HepG2 (cell line): ENCODE measurements around the gene ADGRF1. TPM values are rescaled to one million over a fixed set of nuclear protein-coding genes. Genes with fewer than 3 reads are reported as not detected.

Experiments used
- ARID3A ChIP-seq: IDR thresholded peaks from 2 replicates; pipeline ENCODE4 v1.6.1; 2012; ENCODE audit warnings: low read depth, low read length, improper control_type of control experiment
- BORCS8-MEF2B ChIP-seq: sonication (generic); formaldehyde crosslinking; IDR thresholded peaks from 2 replicates; pipeline ENCODE4 v1.8.0; 2022; ENCODE audit warnings: mild to moderate bottlenecking, missing genetic modification reagents
- CHD4 ChIP-seq: fragments of 200-600 bp; sonication (generic); IDR thresholded peaks from 2 replicates; pipeline ENCODE4 v1.7.0; 2017; ENCODE audit warnings: mild to moderate bottlenecking, low read length, borderline replicate concordance
- FOXC1 ChIP-seq: sonication (generic); formaldehyde crosslinking; IDR thresholded peaks from 2 replicates; pipeline ENCODE4 v1.8.0; 2022; ENCODE audit warnings: mild to moderate bottlenecking, missing genetic modification reagents, borderline replicate concordance
- GABPB1 ChIP-seq: IDR thresholded peaks from 2 replicates; pipeline ENCODE4 v1.6.1; 2016; ENCODE audit warnings: mild to moderate bottlenecking, missing genetic modification reagents, moderate library complexity, missing compliant biosample characterization
- GATAD2A ChIP-seq: IDR thresholded peaks from 2 replicates; pipeline ENCODE4 v1.6.1; 2016
- JUN ChIP-seq: sonication (generic); formaldehyde crosslinking; IDR thresholded peaks from 2 replicates; pipeline ENCODE4 v1.4.0; 2020; ENCODE audit warnings: mild to moderate bottlenecking, missing genetic modification reagents
- JUND ChIP-seq: sonication (generic); formaldehyde crosslinking; IDR thresholded peaks from 2 replicates; pipeline ENCODE4 v1.8.0; 2022; ENCODE audit warnings: mild to moderate bottlenecking, missing genetic modification reagents
- KDM4B ChIP-seq: sonication (generic); formaldehyde crosslinking; IDR thresholded peaks from 2 replicates; pipeline ENCODE4 v1.4.0; 2020; ENCODE audit warnings: missing genetic modification reagents
- KLF11 ChIP-seq: IDR thresholded peaks from 2 replicates; pipeline ENCODE4 v1.6.1; 2016; ENCODE audit warnings: missing compliant biosample characterization
- LRRFIP1 ChIP-seq: sonication (generic); formaldehyde crosslinking; conservative IDR thresholded peaks from 2 replicates; pipeline ENCODE4 v1.4.0; 2020; ENCODE audit warnings: missing genetic modification reagents
- MYC ChIP-seq: sonication (generic); formaldehyde crosslinking; IDR thresholded peaks from 2 replicates; pipeline ENCODE4 v1.9.0; 2021; ENCODE audit warnings: missing genetic modification reagents, borderline replicate concordance
- NR2F6 ChIP-seq, 2 experiments: IDR thresholded peaks; 2 replicates each; pipeline ENCODE4 v1.6.1; 2016; ENCODE audit warnings: antibody characterized with exemption in 1 of 2, mild to moderate bottlenecking in 1 of 2
- NR3C1 ChIP-seq: sonication (generic); formaldehyde crosslinking; IDR thresholded peaks from 2 replicates; pipeline ENCODE4 v1.4.0; 2020; ENCODE audit warnings: missing genetic modification reagents
- PHF21A ChIP-seq: sonication (generic); formaldehyde crosslinking; IDR thresholded peaks from 2 replicates; pipeline ENCODE4 v1.5.0; 2020; ENCODE audit warnings: mild to moderate bottlenecking, missing genetic modification reagents
- RARA ChIP-seq: IDR thresholded peaks from 2 replicates; pipeline ENCODE4 v1.6.1; 2016; ENCODE audit warnings: missing genetic modification reagents, missing compliant biosample characterization
- SMAD9 ChIP-seq: sonication (generic); formaldehyde crosslinking; IDR thresholded peaks from 2 replicates; pipeline ENCODE4 v1.5.1; 2020; ENCODE audit warnings: mild to moderate bottlenecking, missing genetic modification reagents
- TOPORS ChIP-seq: sonication (generic); formaldehyde crosslinking; IDR thresholded peaks from 2 replicates; pipeline ENCODE4 v1.8.0; 2023; ENCODE audit warnings: mild to moderate bottlenecking, missing genetic modification reagents
- U2AF1 ChIP-seq: fragments of 200-400 bp; formaldehyde crosslinking; optimal IDR thresholded peaks from 2 replicates; pipeline ENCODE3; 2017; ENCODE audit warnings: mild to moderate bottlenecking, low read depth, low read length
- ZMYM2 ChIP-seq: sonication (generic); formaldehyde crosslinking; IDR thresholded peaks from 2 replicates; pipeline ENCODE4 v1.8.0; 2022; ENCODE audit warnings: mild to moderate bottlenecking, missing genetic modification reagents
- ZNF264 ChIP-seq: sonication (generic); formaldehyde crosslinking; IDR thresholded peaks from 2 replicates; pipeline ENCODE4 v1.4.0; 2020; ENCODE audit warnings: missing genetic modification reagents
- ZNF484 ChIP-seq: sonication (generic); formaldehyde crosslinking; IDR thresholded peaks from 2 replicates; pipeline ENCODE4 v1.5.1; 2020; ENCODE audit warnings: mild to moderate bottlenecking, low read depth, missing genetic modification reagents, borderline replicate concordance
- ZNF605 ChIP-seq: sonication (generic); formaldehyde crosslinking; IDR thresholded peaks from 2 replicates; pipeline ENCODE4 v1.8.0; 2022; ENCODE audit warnings: mild to moderate bottlenecking, missing genetic modification reagents
- ZNF639 ChIP-seq: conservative IDR thresholded peaks from 2 replicates; pipeline ENCODE4 v1.6.1; 2018; ENCODE audit warnings: missing genetic modification reagents
- ZNF775 ChIP-seq: sonication (generic); formaldehyde crosslinking; IDR thresholded peaks from 2 replicates; pipeline ENCODE4 v1.4.0; 2020; ENCODE audit warnings: missing genetic modification reagents, mild to moderate bottlenecking, moderate library complexity, borderline replicate concordance
- ZZZ3 ChIP-seq: sonication (generic); formaldehyde crosslinking; IDR thresholded peaks from 2 replicates; pipeline ENCODE4 v1.4.0; 2020; ENCODE audit warnings: missing genetic modification reagents, mild to moderate bottlenecking, borderline replicate concordance
- polyA plus RNA-seq, 8 experiments: library from polyadenylated mRNA; depleted of rRNA in 3 of 8; stranded (reverse) in 7 of 8; unstranded in 1 of 8; fragments of >200 nt; fragmentation: Illumina TruSeq in 4 of 8; extraction: Trizol in 4 of 8; gene quantifications; 2 replicates each; pipeline versions ENCODE4 v1.2.1 to v1.2.3, GENCODE V29; 2011 to 2016; ENCODE audit warnings: low read depth in 4 of 8, missing spikeins in 1 of 8, mixed read lengths in 1 of 8; ENCODE audit not compliant: insufficient read depth in 1 of 8
- total RNA-seq, 5 experiments: library from RNA; depleted of rRNA; stranded (reverse); fragments of >200 nt; fragmentation: Illumina TruSeq; extraction: Trizol; gene quantifications; 2 replicates each; pipeline ENCODE4 v1.2.3, GENCODE V29; 2016; ENCODE audit warnings: low read depth in 1 of 5

Gene ADGRF1
- total and polyA plus RNA-seq, 2 of the 13 experiments (the other 11 are each of a cell fraction or from before 2014, with no cell fraction given) = not detected

DNA sequence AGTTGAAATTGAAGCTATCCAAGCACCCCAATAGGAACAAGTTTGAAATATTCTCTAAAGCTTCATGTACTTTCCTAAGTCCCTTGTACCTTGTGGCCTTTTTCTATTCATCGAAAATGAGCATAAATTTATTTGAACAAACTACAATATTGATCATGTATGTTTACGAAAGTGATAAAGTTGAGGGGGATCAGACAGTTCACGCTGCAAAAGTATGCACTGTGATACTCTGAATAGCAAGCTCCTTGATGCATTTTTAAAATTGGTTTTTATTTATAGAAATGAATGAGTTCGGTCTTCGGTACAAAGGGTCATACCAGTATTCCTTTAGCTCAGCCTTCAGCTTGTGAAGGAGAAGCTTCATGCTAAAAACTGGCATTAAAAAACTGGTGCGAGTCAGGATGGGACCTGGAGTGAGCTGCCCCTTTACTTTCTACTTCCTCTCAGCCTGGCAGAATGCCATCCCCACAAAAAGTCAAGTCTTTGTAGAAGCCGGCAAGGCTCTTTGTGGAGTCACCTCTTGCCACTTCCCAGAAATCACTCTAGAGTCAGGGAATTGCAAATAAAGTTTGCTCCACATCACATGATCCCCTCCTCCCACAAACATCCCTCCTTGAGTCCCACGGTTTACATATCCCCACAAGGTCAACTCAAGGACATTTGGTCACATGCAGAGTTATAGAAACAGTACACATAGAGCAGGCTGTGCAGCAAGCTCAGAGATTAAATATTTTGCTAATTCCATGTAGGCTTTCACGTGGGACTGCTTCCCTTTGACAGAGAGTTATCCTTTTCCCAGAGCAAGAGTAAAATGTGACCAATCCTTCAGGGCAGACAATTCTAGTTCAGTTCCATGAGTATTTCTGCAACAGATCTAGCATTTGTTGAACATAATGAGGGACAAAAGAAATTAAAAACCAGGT lies 34.6 kb upstream of the ADGRF1 start (continued):
- TF ChIP-seq ZZZ3 (CRISPR knock-in tag) (no peak), ZNF264 (CRISPR knock-in tag) (no peak), TOPORS (CRISPR knock-in tag) (no peak), ZNF639 (CRISPR knock-in tag) (0 out of 2 replicates have a peak, but pooled peaks have one; percentile 35), NR3C1 (no peak), MYC (CRISPR knock-in tag) (peak; percentile 50; the same call in 1 of the 2 replicates), ARID3A (peak; percentile 96), KLF11 (CRISPR knock-in tag) (no peak; the same call in 1 of the 2 replicates), U2AF1 (peak; percentile 83), ZNF605 (CRISPR knock-in tag) (0 out of 2 replicates have a peak, but pooled peaks have one; percentile 19), CHD4 (peak; percentile 98), GATAD2A (CRISPR knock-in tag) (peak; percentile 100), FOXC1 (CRISPR knock-in tag) (0 out of 2 replicates have a peak, but pooled peaks have one; percentile 29), RARA (CRISPR knock-in tag) (peak; percentile 99), PHF21A (CRISPR knock-in tag) (peak; percentile 49), GABPB1 (peak; percentile 40; the same call in 1 of the 2 replicates), ZNF484 (CRISPR knock-in tag) (no peak), JUN (CRISPR knock-in tag) (no peak; the same call in 1 of the 2 replicates), BORCS8-MEF2B (0 out of 2 replicates have a peak, but pooled peaks have one; percentile 57), NR2F6 (IDR thresholded peaks at IDR 0.05) (peak; percentile 93), NR2F6 (CRISPR knock-in tag; IDR thresholded peaks at IDR 0.05) (peak; percentile 91), ZNF775 (no peak), LRRFIP1 (CRISPR knock-in tag) (no peak), KDM4B (CRISPR knock-in tag) (peak; percentile 54; the same call in 1 of the 2 replicates), SMAD9 (CRISPR knock-in tag) (no peak), ZMYM2 (no peak; the same call in 1 of the 2 replicates), JUND (CRISPR knock-in tag) (no peak)
